Vagina (tissue), 2 donors: ENCODE measurements around the gene PGA4. TPM values are rescaled to one million over a fixed set of nuclear protein-coding genes. Genes with fewer than 3 reads are reported as not detected.
"Not testable (repeated sequence)": the region's sequence is repeated elsewhere in the genome, so short reads cannot be mapped to it uniquely, and the experiment has no call there.

Experiments used
- DNase-seq, 2 donors: peaks; one replicate each; pipeline ENCODE4 v3.0.0-alpha.2; 2017; ENCODE audit errors: extremely low spot score in 2 of 2
- H3K27ac ChIP-seq: fragments of 200-600 bp; sonication (generic); one replicate; pipeline ENCODE4 v1.5.1; 2019
- H3K27me3 ChIP-seq: fragments of 200-600 bp; sonication (generic); one replicate; pipeline ENCODE4 v1.5.1; 2019
- H3K36me3 ChIP-seq, 2 donors: fragments of 200-600 bp; sonication (generic); one replicate each; pipeline ENCODE4 v1.5.1; 2017 to 2019
- H3K4me1 ChIP-seq: fragments of 200-600 bp; sonication (generic); one replicate; pipeline ENCODE4 v1.5.1; 2019
- H3K4me3 ChIP-seq, 2 donors: fragments of 200-600 bp; sonication (generic); 1 replicate in 1 of 2; 2 replicates in 1 of 2; pipeline ENCODE4 v1.5.1; 2016 to 2019
- H3K9me3 ChIP-seq: fragments of 200-600 bp; sonication (generic); one replicate; pipeline ENCODE4 v1.5.1; 2019
- POLR2A ChIP-seq, 2 donors: fragments of 450-650 bp; IDR thresholded peaks; one replicate each; pipeline ENCODE4 v1.6.1; 2017; ENCODE audit warnings: antibody characterized with exemption in 2 of 2, mild to moderate bottlenecking in 2 of 2, moderate library complexity in 2 of 2
- POLR2AphosphoS5 ChIP-seq, 2 donors: sonication (generic); formaldehyde crosslinking; IDR thresholded peaks; one replicate each; pipeline ENCODE4 v1.9.0; 2017; ENCODE audit warnings: antibody characterized with exemption in 2 of 2, mild to moderate bottlenecking in 2 of 2, low read depth in 1 of 2; ENCODE audit not compliant: insufficient read depth in 1 of 2
- intact Hi-C: fragments of 100-400 bp; cut with DNase I; formaldehyde crosslinking; loops from one replicate; pipeline ENCODE4 v1.15.1; 2023
- total RNA-seq: library from RNA; depleted of rRNA; stranded (reverse); fragments of >200 nt; gene quantifications from one replicate; pipeline ENCODE4 v1.2.3, GENCODE V29; 2016
- TF ChIP-seq, protein P1 (sequence below), 3 experiments: fragments of 450-650 bp in 2 of 3; fragments of 200-600 bp in 1 of 3; sonication (generic) in 1 of 3; IDR thresholded peaks; one replicate each; pipeline ENCODE4 v1.5.1; 2017 to 2019; ENCODE audit warnings: antibody characterized with exemption in 3 of 3, mild to moderate bottlenecking in 2 of 3, moderate library complexity in 2 of 3

PGA4 gene
- total RNA-seq, 1 donor from 2014 or later: 7.6 TPM

DNA sequence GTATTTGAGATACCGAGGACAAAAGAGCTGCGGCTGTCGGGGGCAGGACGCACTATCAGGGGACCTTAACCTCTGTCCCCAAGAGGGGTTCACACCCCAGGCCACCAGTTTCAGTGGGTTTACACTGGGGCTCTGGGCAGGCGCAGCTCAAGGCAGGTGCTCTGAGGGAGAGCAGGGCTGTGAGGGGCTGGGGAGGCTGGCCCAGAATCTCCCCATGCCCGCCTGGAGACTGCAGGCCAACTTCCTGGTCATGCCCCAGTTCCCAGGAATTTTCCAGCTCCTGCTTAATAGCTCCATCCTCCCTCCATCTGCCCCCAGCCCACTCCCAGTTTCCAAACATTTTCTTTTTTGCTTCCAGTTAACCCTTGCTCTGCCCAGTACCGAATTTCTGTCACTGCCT, 26.4 kb upstream of the PGA4 start:
- Histone ChIP-seq H3K27me3 (no peaks in the 10 kb centered on the region), H3K36me3 (no peaks in the 10 kb centered on the region), H3K27ac (no peak overlapping the region), H3K9me3 (peaks cover 4% of the 10 kb centered on the region), H3K4me3 (no peak overlapping the region), H3K4me1 (no peaks in the 10 kb centered on the region)
- intact Hi-C loops: no loop called here
- TF ChIP-seq, protein P1, sequence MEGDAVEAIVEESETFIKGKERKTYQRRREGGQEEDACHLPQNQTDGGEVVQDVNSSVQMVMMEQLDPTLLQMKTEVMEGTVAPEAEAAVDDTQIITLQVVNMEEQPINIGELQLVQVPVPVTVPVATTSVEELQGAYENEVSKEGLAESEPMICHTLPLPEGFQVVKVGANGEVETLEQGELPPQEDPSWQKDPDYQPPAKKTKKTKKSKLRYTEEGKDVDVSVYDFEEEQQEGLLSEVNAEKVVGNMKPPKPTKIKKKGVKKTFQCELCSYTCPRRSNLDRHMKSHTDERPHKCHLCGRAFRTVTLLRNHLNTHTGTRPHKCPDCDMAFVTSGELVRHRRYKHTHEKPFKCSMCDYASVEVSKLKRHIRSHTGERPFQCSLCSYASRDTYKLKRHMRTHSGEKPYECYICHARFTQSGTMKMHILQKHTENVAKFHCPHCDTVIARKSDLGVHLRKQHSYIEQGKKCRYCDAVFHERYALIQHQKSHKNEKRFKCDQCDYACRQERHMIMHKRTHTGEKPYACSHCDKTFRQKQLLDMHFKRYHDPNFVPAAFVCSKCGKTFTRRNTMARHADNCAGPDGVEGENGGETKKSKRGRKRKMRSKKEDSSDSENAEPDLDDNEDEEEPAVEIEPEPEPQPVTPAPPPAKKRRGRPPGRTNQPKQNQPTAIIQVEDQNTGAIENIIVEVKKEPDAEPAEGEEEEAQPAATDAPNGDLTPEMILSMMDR (IDR thresholded peaks at IDR 0.05): no peak
- no peak for TF ChIP-seq POLR2A (IDR thresholded peaks at IDR 0.05)
- TF ChIP-seq POLR2AphosphoS5 (IDR thresholded peaks at IDR 0.05; ENCODE audit: insufficient read depth in 1 of 2, low read depth in 1 of 2): no peak
- no peak for DNase-seq

DNA sequence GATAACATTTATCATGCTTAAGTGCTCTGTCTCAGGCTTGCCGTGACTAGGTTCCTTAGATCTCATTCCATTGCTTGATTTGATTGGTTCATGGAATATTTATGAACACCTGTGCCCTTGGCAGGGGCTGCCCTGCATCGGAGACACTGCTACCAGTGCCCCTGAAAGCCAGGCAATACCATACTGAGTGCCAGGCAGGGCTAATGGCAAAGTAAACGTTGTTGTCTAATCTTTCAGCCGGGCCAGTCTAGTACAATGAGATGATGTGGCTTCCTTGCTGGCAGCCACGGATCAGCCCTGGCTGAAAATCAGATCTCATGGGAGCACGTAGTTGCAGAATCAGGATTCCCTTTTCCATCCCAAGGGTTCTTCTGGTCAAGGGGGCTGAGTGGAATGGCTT, 23.8 kb upstream of the PGA4 start:
- no peak for TF ChIP-seq POLR2A (IDR thresholded peaks at IDR 0.05)
- TF ChIP-seq POLR2AphosphoS5 (IDR thresholded peaks at IDR 0.05; ENCODE audit: insufficient read depth in 1 of 2, low read depth in 1 of 2): no peak
- TF ChIP-seq, protein P1 (IDR thresholded peaks at IDR 0.05): no peak
- H3K27ac ChIP-seq: no peak overlapping the region

DNA sequence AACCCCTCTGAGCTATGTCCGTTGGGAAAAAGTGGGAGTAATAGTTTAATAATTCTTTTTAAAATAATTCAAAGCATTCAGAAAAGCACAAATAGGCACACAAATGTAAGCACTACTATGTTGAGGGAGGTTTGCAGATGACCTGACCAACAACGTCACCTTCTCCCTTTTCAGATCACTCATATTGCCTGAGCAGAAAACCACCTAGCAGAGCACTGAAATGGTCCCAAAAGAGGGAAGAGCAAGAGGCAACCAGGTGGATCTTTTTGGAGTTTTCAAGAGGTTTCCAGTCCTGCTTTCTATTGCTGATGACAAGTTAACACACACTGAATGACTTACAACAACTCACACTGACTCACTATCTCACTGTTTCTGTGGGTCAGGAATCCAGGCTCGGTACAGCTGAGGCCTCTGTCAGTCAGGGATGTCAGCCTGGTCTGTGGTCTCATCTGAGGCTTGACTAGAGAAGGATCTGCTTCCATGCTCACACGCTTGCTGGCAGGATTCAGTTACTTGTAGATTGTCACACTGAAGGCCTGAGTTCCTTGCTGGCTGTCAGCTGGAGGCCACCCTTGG, 23.1 kb upstream of the PGA4 start:
- no peaks in the 10 kb centered on the region for H3K27me3 ChIP-seq
- peaks cover 4% of the 10 kb centered on the region for H3K9me3 ChIP-seq
- H3K27ac ChIP-seq: no peak overlapping the region
- intact Hi-C loops: no loop called here
- DNase-seq: no peak
- no peaks in the 10 kb centered on the region for H3K36me3 ChIP-seq
- H3K4me3 ChIP-seq: no peak overlapping the region
- H3K4me1 ChIP-seq: no peaks in the 10 kb centered on the region
- TF ChIP-seq, protein P1 (IDR thresholded peaks at IDR 0.05): no peak
- no peak for TF ChIP-seq POLR2A (IDR thresholded peaks at IDR 0.05)
- TF ChIP-seq POLR2AphosphoS5 (IDR thresholded peaks at IDR 0.05; ENCODE audit: insufficient read depth in 1 of 2, low read depth in 1 of 2): no peak

More for the DNA sequence above, 23.8 kb upstream of the PGA4 start:
- no peaks in the 10 kb centered on the region for H3K36me3 ChIP-seq
- no peaks in the 10 kb centered on the region for H3K27me3 ChIP-seq
- no peaks in the 10 kb centered on the region for H3K4me1 ChIP-seq
- no peak for DNase-seq
- H3K4me3 ChIP-seq: no peak overlapping the region
- H3K9me3 ChIP-seq: peaks cover 4% of the 10 kb centered on the region
- intact Hi-C loops: no loop called here

DNA sequence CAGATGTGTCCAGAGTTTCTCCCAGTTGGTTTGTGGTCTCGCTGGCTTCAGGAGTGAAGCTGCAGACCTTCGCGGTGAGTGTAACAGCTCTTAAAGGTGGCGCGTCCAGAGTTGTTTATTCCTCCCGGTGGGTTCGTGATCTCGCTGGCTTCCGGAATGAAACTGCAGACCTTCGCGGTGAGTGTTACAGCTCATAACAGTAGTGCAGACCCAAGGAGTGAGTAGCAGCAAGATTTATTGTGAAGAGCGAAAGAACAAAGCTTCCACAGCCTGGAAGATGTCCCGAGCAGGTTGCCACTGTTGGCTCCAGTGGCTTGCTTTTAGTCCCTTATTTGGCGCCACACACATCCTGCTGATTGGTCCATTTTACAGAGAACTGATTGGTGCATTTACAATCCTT, 20.7 kb upstream of the PGA4 start:
- no peak overlapping the region for H3K4me3 ChIP-seq
- no peaks in the 10 kb centered on the region for H3K27me3 ChIP-seq
- no peak for DNase-seq
- no peaks in the 10 kb centered on the region for H3K36me3 ChIP-seq
- TF ChIP-seq POLR2A (IDR thresholded peaks at IDR 0.05) (no peak), POLR2AphosphoS5 (IDR thresholded peaks at IDR 0.05; ENCODE audit: insufficient read depth in 1 of 2, low read depth in 1 of 2) (no peak)
- TF ChIP-seq, protein P1 (IDR thresholded peaks at IDR 0.05): no peak
- no peaks in the 10 kb centered on the region for H3K4me1 ChIP-seq
- intact Hi-C loops: no loop called here
- peaks cover 4% of the 10 kb centered on the region for H3K9me3 ChIP-seq
- H3K27ac ChIP-seq: no peak overlapping the region

DNA sequence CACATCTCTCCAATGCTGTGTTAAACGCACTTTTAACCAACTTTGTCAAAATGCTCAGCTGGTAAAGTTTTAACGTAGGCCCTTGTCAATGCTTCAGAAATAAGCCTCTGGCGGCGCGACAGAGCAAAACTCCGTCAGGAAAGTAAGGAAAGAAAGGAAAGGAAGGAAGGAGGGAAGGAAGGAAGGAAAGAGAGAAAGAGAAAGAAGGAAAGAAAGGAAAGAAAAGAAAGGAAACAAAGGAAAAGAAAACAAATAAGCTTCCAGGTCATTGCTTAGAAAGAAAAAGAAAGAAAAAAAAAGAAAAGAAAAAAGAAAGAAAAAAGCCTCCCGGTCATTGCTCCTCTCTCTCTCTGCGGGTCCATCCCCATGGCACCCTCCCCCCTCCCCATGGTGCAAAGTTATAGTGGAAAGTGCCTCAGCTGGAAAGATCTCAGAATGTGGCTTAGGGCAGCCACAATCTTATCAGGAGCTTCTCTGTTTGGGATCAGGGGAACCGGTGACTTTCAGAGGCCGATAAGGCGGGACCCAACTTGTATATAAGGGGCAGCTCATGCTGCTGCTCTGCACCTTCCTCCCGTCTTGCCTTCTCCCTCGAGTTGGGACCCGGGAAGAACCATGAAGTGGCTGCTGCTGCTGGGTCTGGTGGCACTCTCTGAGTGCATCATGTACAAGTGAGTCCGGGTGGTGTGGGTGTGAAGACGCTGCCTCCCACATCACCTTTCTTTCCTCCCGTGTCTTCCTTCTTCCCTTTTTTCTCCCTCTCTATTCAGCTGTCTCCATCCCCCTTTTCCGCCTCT, 19.0 kb upstream of the PGA4 start, which contains the start of gene PGA3:
Gene PGA3 (plus strand): TSS at position 566 of the 797 bp plus-strand sequence. CDS start 50 bp downstream, at position 616.
- H3K4me1 ChIP-seq, intact Hi-C loops, H3K36me3 ChIP-seq, H3K27me3 ChIP-seq, H3K9me3 ChIP-seq, H3K4me3 ChIP-seq, DNase-seq, H3K27ac ChIP-seq: not testable (repeated sequence)

DNA sequence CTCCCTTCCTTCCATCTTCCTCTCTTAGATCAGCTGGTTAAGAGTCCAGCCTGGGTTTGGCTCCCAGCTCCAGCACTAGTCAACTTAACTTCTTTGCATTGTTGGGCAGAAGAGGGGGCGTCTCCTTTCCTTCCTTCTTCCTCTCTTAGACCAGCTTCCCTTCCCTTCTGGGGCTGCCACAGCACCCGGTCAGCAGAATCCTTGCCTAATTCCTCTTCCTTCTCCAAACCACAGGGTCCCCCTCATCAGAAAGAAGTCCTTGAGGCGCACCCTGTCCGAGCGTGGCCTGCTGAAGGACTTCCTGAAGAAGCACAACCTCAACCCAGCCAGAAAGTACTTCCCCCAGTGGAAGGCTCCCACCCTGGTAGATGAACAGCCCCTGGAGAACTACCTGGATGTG, 18.3 kb upstream of the PGA4 start:
- H3K27ac ChIP-seq, H3K27me3 ChIP-seq, H3K4me3 ChIP-seq, H3K4me1 ChIP-seq, intact Hi-C loops, H3K9me3 ChIP-seq, DNase-seq, H3K36me3 ChIP-seq: not testable (repeated sequence)

DNA sequence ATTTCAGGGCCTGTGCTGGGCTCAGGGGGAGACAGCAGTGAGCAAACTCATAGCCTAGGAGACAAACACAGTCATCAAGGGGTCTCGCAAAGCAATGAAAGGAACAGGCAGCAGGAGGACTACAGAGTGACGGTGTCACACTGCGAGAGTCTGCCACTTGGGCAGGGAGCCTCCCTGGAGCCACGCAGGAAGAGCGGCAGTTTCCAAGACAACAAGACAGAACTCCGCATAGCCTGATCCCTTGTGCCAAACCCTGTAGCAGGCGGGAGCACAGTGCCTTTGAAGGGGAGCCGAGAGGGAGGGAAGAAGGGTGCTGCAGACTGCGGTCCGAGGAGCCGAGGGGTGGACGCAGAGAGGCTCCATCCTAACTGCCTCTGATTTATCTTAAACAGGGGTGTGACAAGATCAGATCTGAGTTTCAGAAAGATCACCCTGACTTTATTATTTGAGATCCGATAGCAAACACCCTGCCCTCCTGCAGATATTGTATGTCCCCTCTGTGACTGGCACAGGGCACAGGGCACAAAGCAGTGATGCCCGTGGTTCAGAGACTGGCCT, 17.6 kb upstream of the PGA4 start:
- not testable (repeated sequence) for DNase-seq

DNA sequence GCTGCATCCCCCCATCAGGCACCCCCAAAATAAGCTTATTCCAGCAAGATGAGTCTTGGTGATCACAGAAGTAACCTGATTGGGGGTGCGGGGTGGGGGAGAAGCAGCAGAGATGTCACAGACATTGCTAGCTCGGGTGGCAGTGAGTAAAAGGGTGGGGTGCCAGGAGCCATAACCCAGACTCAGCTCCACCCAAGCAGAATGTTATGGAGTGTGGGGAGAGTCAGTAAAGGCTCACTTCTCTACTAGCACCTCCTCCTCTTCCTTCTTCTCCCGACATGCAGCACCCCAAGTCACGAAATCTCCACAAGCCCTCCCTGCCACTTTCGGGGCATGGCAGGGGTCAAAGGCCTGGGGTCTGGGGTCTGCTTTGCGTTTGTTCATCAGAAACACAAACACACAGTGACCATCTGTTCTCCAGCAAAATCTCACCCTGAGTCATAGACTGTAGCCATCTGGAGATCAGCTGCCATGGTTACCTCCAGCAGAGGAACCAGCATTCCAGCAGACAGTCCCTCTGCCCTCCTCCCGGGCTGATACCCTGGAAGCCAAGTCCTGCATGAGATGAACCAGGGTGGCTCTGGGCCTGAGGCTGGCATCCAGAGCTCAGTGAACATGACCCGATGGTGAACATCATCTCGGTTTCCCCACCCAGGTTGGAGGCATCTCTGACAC, 14.4 kb upstream of the PGA4 start:
- H3K9me3 ChIP-seq, intact Hi-C loops, H3K27ac ChIP-seq, H3K36me3 ChIP-seq, H3K4me3 ChIP-seq, H3K27me3 ChIP-seq, H3K4me1 ChIP-seq, DNase-seq: not testable (repeated sequence)

More for the DNA sequence above, 17.6 kb upstream of the PGA4 start:
- H3K36me3 ChIP-seq, H3K27ac ChIP-seq, H3K9me3 ChIP-seq, H3K4me3 ChIP-seq, H3K27me3 ChIP-seq, H3K4me1 ChIP-seq, intact Hi-C loops: not testable (repeated sequence)
